ENCODE data around the gene KLLN. TPM values are rescaled to one million over a fixed set of nuclear protein-coding genes. Genes with fewer than 3 reads are reported as not detected.

Gene KLLN
- total and polyA plus RNA-seq, 2 of the 8 experiments (the other 6 are each of a cell fraction or from before 2014, with no cell fraction given): 0.24 to 0.73 TPM

DNA sequence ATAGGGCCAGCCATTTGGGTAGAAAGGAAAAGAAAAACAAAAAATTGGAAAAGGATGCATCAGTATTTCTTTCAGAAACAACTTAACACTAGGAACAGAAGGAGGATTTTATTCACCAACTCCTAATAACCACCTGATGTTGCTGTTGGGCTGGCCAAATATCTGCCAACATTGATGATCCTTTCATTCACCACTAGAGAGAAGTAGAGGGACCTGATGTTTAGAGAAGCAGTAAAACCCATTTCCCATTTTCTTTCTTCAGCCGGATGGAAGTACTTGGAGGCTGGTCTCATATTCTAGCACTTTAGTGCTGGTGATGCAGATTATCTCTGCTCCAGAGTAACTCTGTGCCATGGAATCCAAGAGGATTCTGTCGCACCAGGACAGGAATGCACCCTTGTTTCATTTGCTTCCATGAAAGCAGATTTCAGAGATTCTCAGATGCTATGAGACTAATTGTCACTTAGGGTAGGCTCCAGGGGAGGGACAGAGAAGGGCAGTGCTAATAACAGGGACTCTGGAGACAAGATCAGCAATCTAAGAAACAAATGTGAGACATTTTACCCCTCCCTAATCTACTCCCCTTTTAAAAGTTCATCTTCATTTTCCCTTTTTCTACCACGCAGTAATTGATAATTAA, 3.1 kb downstream of the KLLN start:
- Histone ChIP-seq H3K4me1 (replicated peaks in 1 of 4; ENCODE audit: control insufficient read depth in 3 of 4, insufficient read depth in 4 of 4, low read length in 3 of 4) (peaks cover 0 to 3% (median 1%) of the 10 kb centered on the region in 4 experiments; a peak in 4 of 7 replicates), H4K20me1 (replicated peaks in 1 of 2; ENCODE audit: control insufficient read depth in 1 of 2, insufficient read depth in 2 of 2, low read length in 2 of 2) (peaks cover 3 to 8% of the 10 kb centered on the region in 2 experiments), H4K91ac (replicated peaks; ENCODE audit: insufficient read length, low read length) (no peak overlapping the region), H3K4me3 (ENCODE audit: extremely low read depth in 1 of 4, insufficient read depth in 2 of 4, low read depth in 3 of 4, low read length in 4 of 4) (no peak overlapping the region), H4K8ac (ENCODE audit: extremely low read depth, insufficient read depth, low read length) (no peak overlapping the region), H4K5ac (ENCODE audit: insufficient read length, low read depth, low read length) (no peak overlapping the region), H3K9ac (replicated peaks in 1 of 4; ENCODE audit: extremely low read depth in 1 of 4, low read depth in 3 of 4, low read length in 3 of 4) (no peak overlapping the region), H3K36me3 (ENCODE audit: control insufficient read depth in 2 of 4, insufficient read depth in 4 of 4, low read length in 3 of 4) (no peaks in the 10 kb centered on the region), H3K14ac (ENCODE audit: insufficient read length) (no peak overlapping the region), H3K27ac (ENCODE audit: low read depth, low read length) (no peak overlapping the region), H2BK120ac (replicated peaks; ENCODE audit: low read depth, low read length) (no peak overlapping the region), H3K23me2 (ENCODE audit: low read depth, low read length) (peaks cover 20% of the 10 kb centered on the region), H3K9me3 (ENCODE audit: insufficient read depth in 2 of 2, low read depth in 1 of 2, low read length in 1 of 2) (no peaks in the 10 kb centered on the region), H3K4ac (replicated peaks; ENCODE audit: insufficient read length, low read depth, low read length) (no peak overlapping the region), H3K79me2 (ENCODE audit: control insufficient read depth in 1 of 2, insufficient read depth in 2 of 2, low read length in 2 of 2) (peaks cover 12% of the 10 kb centered on the region in 2 experiments), H2AFZ (ENCODE audit: low read length) (no peak overlapping the region), H2BK5ac (ENCODE audit: low read depth, low read length) (no peak overlapping the region), H2BK12ac (ENCODE audit: low read depth, low read length) (no peak overlapping the region), H3K18ac (ENCODE audit: extremely low read depth, low read length) (no peak overlapping the region), H3K27me3 (replicated peaks in 1 of 4; ENCODE audit: control insufficient read depth in 3 of 4, extremely low read depth in 1 of 4, insufficient read depth in 3 of 4, low read length in 3 of 4) (no peaks in the 10 kb centered on the region), H2BK20ac (ENCODE audit: low read length) (no peak overlapping the region), H3K4me2 (ENCODE audit: insufficient read depth in 1 of 2, low read depth in 2 of 2, low read length in 2 of 2) (peak overlapping the region in 1 of 2 experiments; percentile 78; a peak in 1 of 4 replicates), H2AK5ac (ENCODE audit: low read depth, low read length) (no peak overlapping the region), H3K79me1 (ENCODE audit: low read depth, low read length) (no peaks in the 10 kb centered on the region), H3K56ac (replicated peaks; ENCODE audit: insufficient read length, low read depth, low read length) (no peak overlapping the region), H3K23ac (ENCODE audit: insufficient read length) (no peak overlapping the region), H2BK15ac (ENCODE audit: low read length) (no peak overlapping the region)
- no peak for FAIRE-seq
- 84% methylated on average over 3 of the region's 3 CpGs; no CpG with 5 or more reads in 1 of the 2 experiments for WGBS, 2 experiments (ENCODE audit: extremely low coverage in 1 of 2, insufficient coverage in 1 of 2, insufficient read length in 1 of 2, insufficient replicate concordance in 2 of 2, low coverage in 1 of 2, low lambda C conversion rate in 2 of 2, missing lambda C conversion rate in 1 of 2)
- CTCF ChIA-PET (ENCODE audit: partially characterized antibody): interaction anchor here (1.0 to 3.8 kb wide), 6 partner anchors 10 to 692 kb away, joined by 3 to 19 read pairs (median 6); no protein-coding TSS in a partner anchor
- POLR2A ChIA-PET (ENCODE audit: partially characterized antibody): no interaction called here
- DNase-seq (ENCODE audit: low read depth in 1 of 2, low spot score in 2 of 2): no peak
- TF ChIP-seq CREB1 (IDR thresholded peaks at IDR 0.05) (no peak), RBBP5 (IDR thresholded peaks at IDR 0.05; ENCODE audit: borderline replicate concordance, low read depth, low read length) (no peak), CHD2 (IDR thresholded peaks at IDR 0.05; ENCODE audit: low read length) (no peak), BCL11A (IDR thresholded peaks at IDR 0.05; ENCODE audit: low read depth in 2 of 2, low read length in 2 of 2) (no peak), RAD21 (IDR thresholded peaks at IDR 0.05 in 1 of 2, conservative IDR thresholded peaks at IDR 0.05 in 1 of 2; ENCODE audit: low read depth in 2 of 2, low read length in 2 of 2) (peak; percentile 74 to 77), RFX5 (IDR thresholded peaks at IDR 0.05; ENCODE audit: borderline replicate concordance, low read depth, low read length) (no peak), PHF8 (conservative IDR thresholded peaks at IDR 0.05; ENCODE audit: low read depth, low read length) (no peak)
- TF ChIP-seq, protein P1, sequence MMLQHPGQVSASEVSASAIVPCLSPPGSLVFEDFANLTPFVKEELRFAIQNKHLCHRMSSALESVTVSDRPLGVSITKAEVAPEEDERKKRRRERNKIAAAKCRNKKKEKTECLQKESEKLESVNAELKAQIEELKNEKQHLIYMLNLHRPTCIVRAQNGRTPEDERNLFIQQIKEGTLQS (IDR thresholded peaks at IDR 0.05; ENCODE audit: insufficient read depth, low read depth, low read length): no peak
- TF ChIP-seq, protein P2, sequence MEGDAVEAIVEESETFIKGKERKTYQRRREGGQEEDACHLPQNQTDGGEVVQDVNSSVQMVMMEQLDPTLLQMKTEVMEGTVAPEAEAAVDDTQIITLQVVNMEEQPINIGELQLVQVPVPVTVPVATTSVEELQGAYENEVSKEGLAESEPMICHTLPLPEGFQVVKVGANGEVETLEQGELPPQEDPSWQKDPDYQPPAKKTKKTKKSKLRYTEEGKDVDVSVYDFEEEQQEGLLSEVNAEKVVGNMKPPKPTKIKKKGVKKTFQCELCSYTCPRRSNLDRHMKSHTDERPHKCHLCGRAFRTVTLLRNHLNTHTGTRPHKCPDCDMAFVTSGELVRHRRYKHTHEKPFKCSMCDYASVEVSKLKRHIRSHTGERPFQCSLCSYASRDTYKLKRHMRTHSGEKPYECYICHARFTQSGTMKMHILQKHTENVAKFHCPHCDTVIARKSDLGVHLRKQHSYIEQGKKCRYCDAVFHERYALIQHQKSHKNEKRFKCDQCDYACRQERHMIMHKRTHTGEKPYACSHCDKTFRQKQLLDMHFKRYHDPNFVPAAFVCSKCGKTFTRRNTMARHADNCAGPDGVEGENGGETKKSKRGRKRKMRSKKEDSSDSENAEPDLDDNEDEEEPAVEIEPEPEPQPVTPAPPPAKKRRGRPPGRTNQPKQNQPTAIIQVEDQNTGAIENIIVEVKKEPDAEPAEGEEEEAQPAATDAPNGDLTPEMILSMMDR (IDR thresholded peaks at IDR 0.05; ENCODE audit: control extremely low read depth in 1 of 3, insufficient read depth in 1 of 3, low read depth in 1 of 3, low read length in 3 of 3): peak in 2 of 3 experiments; percentile 53 to 83; a peak in 3 of 4 replicates
